ENCODE results near the gene LTK. TPM values are rescaled to one million over a fixed set of nuclear protein-coding genes. Genes with fewer than 3 reads are reported as not detected.

LTK gene
- polyA plus RNA-seq, 1 donor (not counting 4 experiments of a cell fraction or from before 2014, with no cell fraction given) = not detected

GRCh38 chr15:41510728-41511127 is 2.9 kb downstream of the LTK start:
- H4K20me1 ChIP-seq (ENCODE audit: control insufficient read depth, extremely low read depth, insufficient read depth, low read length) = peaks cover 2% of the 10 kb centered on the region
- no peaks in the 10 kb centered on the region for H3K36me3 ChIP-seq (ENCODE audit: control insufficient read depth in 2 of 2, extremely low read depth in 1 of 2, insufficient read depth in 2 of 2, low read length in 2 of 2)
- peaks cover 43% of the 10 kb centered on the region for H3K27me3 ChIP-seq (ENCODE audit: control insufficient read depth, extremely low read depth, insufficient read depth, low read length)
- H3K9ac ChIP-seq (ENCODE audit: control insufficient read depth, extremely low read depth, insufficient read depth, low read length) = no peak overlapping the region
- H3K4me3 ChIP-seq (ENCODE audit: control insufficient read depth in 2 of 3, extremely low read depth in 1 of 3, insufficient read depth in 2 of 3, low read depth in 1 of 3, low read length in 3 of 3) = no peak overlapping the region
- H3K27ac ChIP-seq (ENCODE audit: control insufficient read depth, insufficient read depth, low read length) = no peak overlapping the region
- FAIRE-seq = no peak
- no peak overlapping the region for H3K4me2 ChIP-seq (ENCODE audit: control insufficient read depth, extremely low read depth, insufficient read depth, low read depth, low read length)
- H3K79me2 ChIP-seq (ENCODE audit: control insufficient read depth, insufficient read depth, low read length) = no peaks in the 10 kb centered on the region
- DNase-seq (ENCODE audit: low read depth, low spot score) = no peak
- H3K4me1 ChIP-seq (ENCODE audit: control insufficient read depth, extremely low read depth, insufficient read depth, low read length) = peaks cover 15% of the 10 kb centered on the region
- H3K9me3 ChIP-seq (ENCODE audit: control insufficient read depth, low read depth, low read length) = no peaks in the 10 kb centered on the region
- H2AFZ ChIP-seq (ENCODE audit: control insufficient read depth, low read length) = no peak overlapping the region
- no peaks in the 10 kb centered on the region for H3K9me1 ChIP-seq (ENCODE audit: control insufficient read depth, extremely low read depth, insufficient read depth, low read length)
- TF ChIP-seq CTCF (optimal IDR thresholded peaks at IDR 0.05 in 1 of 3, IDR thresholded peaks at IDR 0.05 in 1 of 3, conservative IDR thresholded peaks at IDR 0.05 in 1 of 3; ENCODE audit: extremely low read depth in 1 of 3, insufficient read depth in 2 of 3, low read length in 3 of 3) (no peak), EZH2 (IDR thresholded peaks at IDR 0.05; ENCODE audit: low read length) (peak; percentile 62)
- dilution Hi-C loops (cut with MboI; ENCODE audit: extremely low pct_ligation_motif_present, low sequenced_read_pairs) = no loop called here

GRCh38 chr15:41507820-41508290 is 5.8 kb downstream of the LTK start:
- no peaks in the 10 kb centered on the region for H3K9me3 ChIP-seq (ENCODE audit: control insufficient read depth, low read depth, low read length)
- no peak overlapping the region for H3K27ac ChIP-seq (ENCODE audit: control insufficient read depth, insufficient read depth, low read length)
- no peak for TF ChIP-seq CTCF (optimal IDR thresholded peaks at IDR 0.05 in 1 of 3, IDR thresholded peaks at IDR 0.05 in 1 of 3, conservative IDR thresholded peaks at IDR 0.05 in 1 of 3; ENCODE audit: extremely low read depth in 1 of 3, insufficient read depth in 2 of 3, low read length in 3 of 3)
- TF ChIP-seq EZH2 (IDR thresholded peaks at IDR 0.05; ENCODE audit: low read length) = no peak
- H3K9me1 ChIP-seq (ENCODE audit: control insufficient read depth, extremely low read depth, insufficient read depth, low read length) = no peaks in the 10 kb centered on the region
- no peaks in the 10 kb centered on the region for H3K36me3 ChIP-seq (ENCODE audit: control insufficient read depth in 2 of 2, extremely low read depth in 1 of 2, insufficient read depth in 2 of 2, low read length in 2 of 2)
- dilution Hi-C loops (cut with MboI; ENCODE audit: extremely low pct_ligation_motif_present, low sequenced_read_pairs) = no loop called here
- no peak overlapping the region for H3K4me3 ChIP-seq (ENCODE audit: control insufficient read depth in 2 of 3, extremely low read depth in 1 of 3, insufficient read depth in 2 of 3, low read depth in 1 of 3, low read length in 3 of 3)
- no peak overlapping the region for H2AFZ ChIP-seq (ENCODE audit: control insufficient read depth, low read length)
- no peaks in the 10 kb centered on the region for H3K79me2 ChIP-seq (ENCODE audit: control insufficient read depth, insufficient read depth, low read length)
- H3K4me2 ChIP-seq (ENCODE audit: control insufficient read depth, extremely low read depth, insufficient read depth, low read depth, low read length) = no peak overlapping the region
- no peak for DNase-seq (ENCODE audit: low read depth, low spot score)
- no peak overlapping the region for H3K9ac ChIP-seq (ENCODE audit: control insufficient read depth, extremely low read depth, insufficient read depth, low read length)
- peaks cover 60% of the 10 kb centered on the region for H3K27me3 ChIP-seq (ENCODE audit: control insufficient read depth, extremely low read depth, insufficient read depth, low read length)
- FAIRE-seq = peak; percentile 60
- H4K20me1 ChIP-seq (ENCODE audit: control insufficient read depth, extremely low read depth, insufficient read depth, low read length) = peaks cover 2% of the 10 kb centered on the region
- H3K4me1 ChIP-seq (ENCODE audit: control insufficient read depth, extremely low read depth, insufficient read depth, low read length) = peaks cover 18% of the 10 kb centered on the region
